Activated gamma-delta T cell (primary cell): ENCODE results near the gene PTPRA.
"Not testable (repeated sequence)": the region's sequence is repeated elsewhere in the genome, so short reads cannot be mapped to it uniquely, and the experiment has no call there.

Experiments used
- DNase-seq: peaks from one replicate; lab custom pipeline; 2025; lab: John Stamatoyannopoulos, UW

Gene PTPRA

GRCh38 chr20:2998728-2999127, 125.4 kb downstream of the PTPRA start:
- DNase-seq: no peak

- DNase-seq: no peak
These were observed 127.7 kb downstream of the PTPRA start for GRCh38 chr20:3000852-3001523.

- no peak for DNase-seq
These were observed 130.1 kb downstream of the PTPRA start for GRCh38 chr20:3003416-3003815.

GRCh38 chr20:3010985-3011723, 137.9 kb downstream of the PTPRA start:
- no peak for DNase-seq

GRCh38 chr20:3011752-3012151, 138.5 kb downstream of the PTPRA start:
- DNase-seq: no peak

- no peak for DNase-seq
These were observed 140.5 kb downstream of the PTPRA start for GRCh38 chr20:3013771-3014170.

- no peak for DNase-seq
These were observed 140.9 kb downstream of the PTPRA start for GRCh38 chr20:3014179-3014578.

- DNase-seq: no peak
These were observed 141.4 kb downstream of the PTPRA start for GRCh38 chr20:3014662-3015061.

- DNase-seq: not testable (repeated sequence)
These were observed 142.0 kb downstream of the PTPRA start for GRCh38 chr20:3015302-3015701.

GRCh38 chr20:3021327-3021726, 148.0 kb downstream of the PTPRA start:
- DNase-seq: no peak

GRCh38 chr20:3021777-3022176, 148.5 kb downstream of the PTPRA start:
- DNase-seq: no peak

GRCh38 chr20:3022559-3023490, 149.5 kb downstream of the PTPRA start:
- not testable (repeated sequence) for DNase-seq

- DNase-seq: no peak
These were observed 154.7 kb downstream of the PTPRA start for GRCh38 chr20:3027987-3028386.

- DNase-seq: no peak
These were observed 158.4 kb downstream of the PTPRA start for GRCh38 chr20:3031524-3032147.

GRCh38 chr20:3032624-3033023, 159.3 kb downstream of the PTPRA start:
- no peak for DNase-seq

GRCh38 chr20:3037654-3038053, 164.4 kb downstream of the PTPRA start:
- no peak for DNase-seq

GRCh38 chr20:3038454-3038853, 165.2 kb downstream of the PTPRA start:
- no peak for DNase-seq

GRCh38 chr20:3039426-3039825, 166.1 kb downstream of the PTPRA start:
- DNase-seq: no peak

- no peak for DNase-seq
These were observed 166.8 kb downstream of the PTPRA start for GRCh38 chr20:3040086-3040485.

- DNase-seq: no peak
These were observed 168.7 kb downstream of the PTPRA start for GRCh38 chr20:3041854-3042409.

GRCh38 chr20:3042625-3043024, 169.3 kb downstream of the PTPRA start:
- DNase-seq: no peak

- no peak for DNase-seq
These were observed 170.0 kb downstream of the PTPRA start, which contains the start of gene GNRH2 for GRCh38 chr20:3043322-3043721. TSS of gene GNRH2 (plus strand) at chr20:3043622. CDS start at chr20:3044415, 793 bp downstream.
